ENCODE measurements around the gene COX4I2.
A peak's percentile ranks its signal among the peaks of the same experiment; 100 is the strongest.
"Not testable (repeated sequence)": the region's sequence is repeated elsewhere in the genome, so short reads cannot be mapped to it uniquely, and the experiment has no call there.

COX4I2 gene

GRCh38 chr20:31637660-31638059 is at the start of gene COX4I2:
TSS of gene COX4I2 (plus strand) at chr20:31637912. CDS start at chr20:31639018, 1,106 bp downstream.
- FAIRE-seq (no peak), DNase-seq (ENCODE audit: insufficient read length, low spot score) (no peak)

- DNase-seq (ENCODE audit: insufficient read length, low spot score) (no peak), FAIRE-seq (no peak)
These were observed 46.9 kb upstream of the COX4I2 start for GRCh38 chr20:31590717-31591225.

- FAIRE-seq (peak; percentile 54), DNase-seq (ENCODE audit: insufficient read length, low spot score) (peak; percentile 95)
These were observed 44.3 kb upstream of the COX4I2 start for GRCh38 chr20:31593221-31594001.

- FAIRE-seq (no peak), DNase-seq (ENCODE audit: insufficient read length, low spot score) (no peak)
These were observed 43.6 kb upstream of the COX4I2 start for GRCh38 chr20:31594002-31594557.

- no peak for FAIRE-seq
- no peak for DNase-seq (ENCODE audit: insufficient read length, low spot score)
These were observed 42.9 kb upstream of the COX4I2 start for GRCh38 chr20:31594558-31595379.

GRCh38 chr20:31595380-31595653 is 42.4 kb upstream of the COX4I2 start:
- FAIRE-seq, result no peak
- DNase-seq (ENCODE audit: insufficient read length, low spot score), result no peak

GRCh38 chr20:31595654-31596411 is 41.9 kb upstream of the COX4I2 start:
- FAIRE-seq, result no peak
- DNase-seq (ENCODE audit: insufficient read length, low spot score), result peak; percentile 63

GRCh38 chr20:31596412-31596715 is 41.3 kb upstream of the COX4I2 start:
- not testable (repeated sequence) for FAIRE-seq

GRCh38 chr20:31596831-31597480 is 40.8 kb upstream of the COX4I2 start:
- FAIRE-seq (no peak), DNase-seq (ENCODE audit: insufficient read length, low spot score) (no peak)

More at GRCh38 chr20:31596412-31596715, 41.3 kb upstream of the COX4I2 start:
- not testable (repeated sequence) for DNase-seq (ENCODE audit: insufficient read length, low spot score)

GRCh38 chr20:31597481-31597855 is 40.2 kb upstream of the COX4I2 start:
- no peak for DNase-seq (ENCODE audit: insufficient read length, low spot score)
- FAIRE-seq, result no peak

GRCh38 chr20:31602431-31602778 is 35.3 kb upstream of the COX4I2 start:
- DNase-seq (ENCODE audit: insufficient read length, low spot score), result no peak
- FAIRE-seq, result no peak

- FAIRE-seq (no peak), DNase-seq (ENCODE audit: insufficient read length, low spot score) (no peak)
These were observed 34.8 kb upstream of the COX4I2 start for GRCh38 chr20:31602779-31603441.

GRCh38 chr20:31603822-31604566 is 33.7 kb upstream of the COX4I2 start:
- peak; percentile 93 for DNase-seq (ENCODE audit: insufficient read length, low spot score)

GRCh38 chr20:31604567-31605030 is 33.1 kb upstream of the COX4I2 start:
- DNase-seq (ENCODE audit: insufficient read length, low spot score), result no peak
- FAIRE-seq, result no peak

More at GRCh38 chr20:31603822-31604566, 33.7 kb upstream of the COX4I2 start:
- FAIRE-seq, result peak; percentile 83

GRCh38 chr20:31605031-31605901 is 32.4 kb upstream of the COX4I2 start, which contains the start of gene ID1:
TSS of gene ID1 (plus strand) at chr20:31605289. CDS start at chr20:31605388, 99 bp downstream.
- peak; percentile 96 for DNase-seq (ENCODE audit: insufficient read length, low spot score)
- FAIRE-seq, result no peak

GRCh38 chr20:31605902-31606803 is 31.6 kb upstream of the COX4I2 start:
- DNase-seq (ENCODE audit: insufficient read length, low spot score) (no peak), FAIRE-seq (no peak)

Data from HTR-8/SVneo (cell line).